Activated CD4-positive, alpha-beta T cell treated with anti-CD3 and anti-CD28 coated beads for 48 hours (primary cell): ENCODE measurements around the gene LRRC9.
"Not testable (repeated sequence)": the region's sequence is repeated elsewhere in the genome, so short reads cannot be mapped to it uniquely, and the experiment has no call there.

Experiments
- DNase-seq: peaks from one replicate; pipeline ENCODE4 v3.0.0-alpha.2; 2020

LRRC9 gene

DNA sequence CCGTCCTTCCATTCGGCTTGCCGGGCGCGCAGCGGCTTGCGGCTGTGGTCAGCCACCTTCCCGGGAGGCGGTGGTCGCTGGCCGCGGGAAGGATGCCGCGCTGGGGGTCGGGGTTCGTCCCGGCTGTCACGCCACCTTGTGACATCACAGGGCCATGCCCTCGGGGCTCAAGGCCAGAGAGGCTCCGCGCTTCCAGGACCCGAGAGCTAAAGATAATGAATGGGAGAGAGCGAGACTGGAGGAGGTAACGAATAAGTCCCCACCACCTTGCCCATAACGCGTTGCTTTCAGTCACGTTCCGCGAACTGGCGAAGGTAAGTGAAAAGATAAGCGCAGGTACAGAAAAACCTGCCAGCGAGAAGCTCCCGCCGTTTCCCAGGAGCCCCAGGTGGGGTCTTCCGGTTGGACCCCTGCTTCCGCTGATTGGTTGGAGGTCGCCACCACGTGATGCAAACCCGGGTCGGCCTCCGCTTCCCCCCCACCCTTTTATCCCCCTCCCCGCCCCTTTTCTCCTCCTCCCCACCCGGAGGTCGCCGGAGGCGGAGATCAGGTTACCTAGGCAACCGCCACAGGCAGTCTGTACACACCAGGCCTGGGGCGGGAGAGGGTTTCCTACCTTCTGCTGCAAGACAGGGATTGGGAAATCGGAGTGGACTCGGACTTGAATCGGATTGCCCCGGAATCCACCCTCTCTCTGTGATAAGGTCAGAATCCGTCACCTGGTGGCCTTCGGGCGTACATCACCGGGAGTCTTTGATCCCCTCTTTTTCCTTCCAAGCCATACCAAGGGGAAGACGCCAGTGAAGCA is at the start of gene LRRC9:
TSS of gene LRRC9 (plus strand) at position 575 of the 808 bp plus-strand sequence.
- peak; percentile 8 for DNase-seq

GRCh38 chr14:59870277-59871165 is 49.4 kb upstream of the LRRC9 start, which contains the start of gene RTN1:
TSS of gene RTN1 (minus strand) at chr14:59870776. CDS start at chr14:59870630, 146 bp downstream.
- peak; percentile 32 for DNase-seq

DNA sequence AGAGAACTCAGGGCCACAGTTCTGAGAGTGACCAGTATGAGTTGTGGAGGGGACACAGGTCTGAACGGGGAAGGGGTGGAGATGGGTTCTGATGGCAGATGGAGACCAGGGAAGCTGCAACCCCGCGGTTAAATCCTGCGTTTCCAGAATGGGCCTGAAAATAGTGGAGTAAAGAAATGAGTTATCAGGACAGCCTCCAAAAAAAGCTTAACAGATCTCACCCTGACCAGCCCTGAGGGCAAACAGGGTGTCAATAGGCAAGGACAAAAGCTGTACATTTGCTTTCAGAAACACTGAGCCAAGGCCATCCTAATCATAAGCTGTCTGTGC is 48.8 kb upstream of the LRRC9 start:
- no peak for DNase-seq

DNA sequence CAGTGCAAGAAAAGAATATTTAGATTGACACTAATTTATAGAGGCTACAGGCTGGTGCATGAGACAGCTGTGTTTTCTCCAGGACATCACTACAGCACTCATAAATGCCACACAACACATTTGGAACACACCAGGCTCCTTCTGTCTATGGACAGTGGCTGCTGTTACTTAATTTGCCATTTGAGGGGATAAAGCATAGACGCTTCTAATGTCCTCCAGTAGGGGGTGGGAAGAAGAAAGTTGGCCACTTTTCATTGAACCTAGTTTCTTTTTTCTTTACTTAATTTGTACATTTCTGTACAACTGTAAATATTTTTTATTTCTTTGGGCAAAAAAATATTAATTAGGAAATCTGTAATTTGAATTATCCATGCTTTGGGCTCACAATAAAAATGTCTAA is 37.0 kb upstream of the LRRC9 start:
- no peak for DNase-seq

- no peak for DNase-seq
Measured at GRCh38 chr14:59890676-59891075, 29.3 kb upstream of the LRRC9 start.

DNA sequence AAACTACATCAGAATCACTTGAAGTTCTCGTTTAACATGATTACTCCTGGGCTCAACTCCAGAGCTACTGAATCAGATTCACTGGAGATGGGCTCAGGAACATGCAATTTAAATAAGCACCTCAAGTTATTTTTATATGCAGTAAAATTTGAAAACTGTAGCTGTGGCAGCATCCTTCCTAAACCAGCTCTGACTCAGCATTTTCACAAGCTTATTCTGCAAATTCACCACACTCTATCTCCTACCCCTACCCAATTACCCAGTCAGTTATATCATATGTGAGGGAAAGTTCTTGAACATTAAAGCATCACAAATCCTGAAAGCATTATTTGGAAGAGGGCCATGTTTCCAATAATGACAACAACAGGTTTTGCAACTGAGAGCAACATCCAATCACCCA is 24.2 kb upstream of the LRRC9 start:
- DNase-seq = no peak

DNA sequence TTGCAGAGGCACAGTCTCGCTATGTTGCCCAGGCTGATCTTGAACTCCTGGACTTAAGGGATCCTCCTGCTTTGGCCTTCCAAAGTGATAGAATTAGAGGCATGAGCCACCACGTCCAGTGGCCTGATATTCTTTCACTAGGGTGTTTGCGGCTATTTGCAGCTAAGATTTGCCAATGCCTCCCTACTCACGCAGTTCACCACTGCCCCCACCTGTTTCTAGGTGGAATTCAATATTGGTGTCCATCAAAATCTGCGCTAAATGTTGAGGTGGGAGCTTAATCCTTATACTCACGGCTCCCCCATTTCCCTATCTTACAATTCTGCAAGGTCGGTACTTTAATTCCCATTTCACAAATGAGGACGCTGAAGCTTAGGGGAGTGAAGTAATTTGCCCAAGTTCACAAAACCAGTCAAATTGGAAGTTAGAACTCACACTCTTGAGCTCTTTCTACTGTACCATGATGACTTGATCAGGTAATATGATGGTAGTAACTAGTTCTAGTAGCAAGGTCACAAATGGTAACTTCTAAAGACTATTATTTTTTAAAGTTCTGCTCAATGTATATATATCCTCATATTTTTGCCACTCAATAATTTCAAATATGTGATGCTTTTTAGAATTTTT is 22.1 kb upstream of the LRRC9 start:
- DNase-seq = no peak

DNA sequence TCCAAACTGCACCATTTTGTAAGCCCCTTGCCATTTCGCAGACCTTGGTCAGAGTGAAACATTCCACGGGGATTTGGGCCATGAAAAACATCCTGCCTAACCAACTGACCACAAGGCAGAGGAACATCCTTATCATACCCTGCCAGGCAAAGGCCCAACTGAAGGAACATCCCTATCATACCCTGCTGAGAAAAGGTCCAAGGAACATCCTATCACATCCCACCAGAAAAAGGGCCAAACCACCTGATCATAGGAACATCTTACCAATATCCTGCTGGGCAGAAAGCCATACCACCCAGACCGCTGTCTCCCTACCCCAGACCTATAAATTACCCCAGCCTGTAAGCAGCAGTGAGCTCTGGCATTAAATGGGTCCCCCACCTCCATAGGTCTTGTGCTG is 19.4 kb upstream of the LRRC9 start:
- no peak for DNase-seq

DNA sequence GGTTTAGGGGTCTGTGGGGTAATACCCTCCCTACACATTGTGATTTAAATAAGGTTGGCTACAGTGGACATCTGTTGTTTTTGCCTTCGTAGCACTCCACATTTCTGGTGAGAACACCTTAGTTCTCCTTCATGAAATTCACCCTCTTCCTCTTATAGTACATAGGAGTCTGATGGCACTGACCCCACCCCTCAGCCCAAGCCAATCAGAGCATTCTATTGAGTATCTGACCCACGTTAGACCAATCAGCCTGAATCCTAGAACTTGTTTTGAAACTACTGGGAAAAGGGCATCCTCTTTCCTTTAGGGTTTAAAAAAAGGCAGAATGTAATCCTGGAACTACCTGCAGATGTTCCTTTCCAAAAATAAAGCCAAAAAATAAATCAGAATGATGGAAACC is 15.8 kb upstream of the LRRC9 start:
- no peak for DNase-seq

GRCh38 chr14:59905188-59905587 is 14.8 kb upstream of the LRRC9 start:
- no peak for DNase-seq

DNA sequence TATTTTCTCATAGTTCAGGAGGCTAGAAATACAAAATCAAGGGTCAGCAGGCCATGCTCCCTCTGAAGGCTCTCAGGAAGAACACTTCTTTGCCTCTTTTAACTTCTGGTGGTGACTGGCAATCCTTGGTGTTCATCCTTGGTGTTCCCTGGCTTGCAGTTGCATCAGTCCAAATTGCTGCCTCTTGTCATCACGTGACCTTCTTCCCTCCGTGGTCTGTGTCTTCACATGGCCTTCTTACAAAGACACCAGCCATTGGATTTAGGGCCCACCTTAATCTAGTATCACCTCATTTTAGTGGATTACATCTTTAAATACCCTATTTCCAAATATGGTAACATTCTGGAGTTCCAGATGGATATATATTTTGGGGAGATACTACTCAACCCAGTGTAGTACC is 7.5 kb upstream of the LRRC9 start:
- no peak for DNase-seq

- DNase-seq = no peak
Measured at GRCh38 chr14:59913187-59913586, 6.8 kb upstream of the LRRC9 start.

DNA sequence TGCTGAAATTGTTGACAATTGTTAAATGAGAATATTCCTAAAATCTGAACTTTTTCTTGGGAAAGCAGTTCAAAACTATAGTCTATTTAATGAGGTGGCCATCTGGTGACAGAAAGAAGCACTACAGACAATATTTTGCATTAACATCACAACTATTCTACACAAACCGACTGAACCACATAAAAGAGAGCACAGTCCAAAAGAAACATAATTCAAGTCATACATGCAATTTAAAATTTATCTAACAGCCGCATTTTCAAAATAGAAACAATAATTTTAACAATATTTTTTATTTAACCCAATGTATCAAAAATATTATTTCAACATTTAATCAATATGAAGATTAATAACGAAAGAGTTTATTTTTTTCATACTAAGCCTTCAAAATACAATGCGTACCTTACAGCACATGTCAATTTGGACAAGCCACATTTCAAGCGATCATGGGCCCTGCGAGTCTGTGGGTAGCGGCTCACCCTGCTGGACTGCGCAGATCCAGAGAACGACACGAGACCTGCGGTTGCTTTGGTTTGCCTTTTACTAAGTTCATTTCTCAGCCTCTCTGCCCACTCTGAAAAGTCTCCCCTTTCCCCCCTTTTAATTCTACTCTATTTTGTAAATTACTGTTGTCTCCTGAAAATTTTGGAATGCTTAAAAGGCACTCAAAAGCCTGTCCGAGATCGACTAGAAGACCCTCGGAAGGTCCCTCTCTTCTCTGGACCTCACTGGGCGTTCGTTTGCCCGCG is 947 bp upstream of the LRRC9 start:
- peak; percentile 25 for DNase-seq

DNA sequence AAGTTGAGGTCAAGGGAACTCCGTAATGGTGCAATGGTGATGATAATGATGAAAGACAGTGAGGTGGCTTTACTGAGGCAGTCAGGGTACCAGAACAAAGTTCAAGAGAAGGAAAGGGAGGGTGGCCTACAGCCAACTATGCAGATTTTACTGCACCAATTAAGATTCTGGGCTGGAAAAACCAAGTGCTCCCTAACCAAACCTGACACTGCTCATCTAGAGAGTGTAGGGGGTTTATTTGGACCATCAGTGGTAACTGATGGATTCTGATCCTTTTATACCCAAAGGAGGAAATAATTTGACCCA is 387 bp downstream of the LRRC9 start:
- no peak for DNase-seq

GRCh38 chr14:59925797-59926196 is 5.9 kb downstream of the LRRC9 start:
- DNase-seq = no peak

DNA sequence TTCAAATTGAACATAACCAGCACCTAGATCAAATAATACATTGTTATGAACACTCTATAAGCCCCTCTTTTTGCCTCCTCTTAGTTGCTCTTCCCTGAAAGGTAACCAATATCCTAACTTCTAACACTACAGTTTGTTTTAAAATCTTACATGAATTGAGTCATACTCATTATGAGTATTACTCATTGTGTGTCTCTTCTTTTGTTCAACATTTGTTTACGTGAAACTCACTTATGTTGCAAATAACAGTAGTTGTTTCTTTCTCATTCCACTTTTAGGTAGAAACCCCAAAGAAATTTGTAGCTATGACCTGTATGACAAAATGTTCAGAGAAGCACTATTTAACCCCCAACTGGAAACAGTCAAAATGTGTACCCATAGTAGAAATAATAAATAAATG is 6.6 kb downstream of the LRRC9 start:
- no peak for DNase-seq

- DNase-seq = no peak
Measured at GRCh38 chr14:59931237-59931636, 11.3 kb downstream of the LRRC9 start.

GRCh38 chr14:59936145-59936544 is 16.2 kb downstream of the LRRC9 start:
- DNase-seq = no peak

DNA sequence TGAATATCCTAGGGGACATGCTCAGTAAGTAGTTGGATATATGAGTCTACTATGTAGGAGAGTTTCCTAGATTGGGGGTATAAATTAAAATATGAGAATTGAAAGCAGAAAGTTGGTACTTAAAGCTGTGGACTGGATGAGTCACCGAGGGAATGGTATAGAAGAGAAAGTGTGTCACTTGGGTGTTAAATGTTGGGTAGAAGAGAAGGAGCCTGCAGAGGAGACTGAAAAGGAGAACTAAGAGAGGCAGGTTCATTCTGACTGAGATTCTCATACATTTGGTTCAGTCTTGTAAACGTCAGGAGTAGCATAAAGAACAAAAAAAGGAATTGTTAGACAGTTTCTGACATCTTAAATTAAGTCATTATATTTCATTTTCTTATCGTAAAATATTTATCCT is 19.9 kb downstream of the LRRC9 start:
- no peak for DNase-seq

- not testable (repeated sequence) for DNase-seq
Measured at GRCh38 chr14:59942296-59942862, 22.4 kb downstream of the LRRC9 start.

DNA sequence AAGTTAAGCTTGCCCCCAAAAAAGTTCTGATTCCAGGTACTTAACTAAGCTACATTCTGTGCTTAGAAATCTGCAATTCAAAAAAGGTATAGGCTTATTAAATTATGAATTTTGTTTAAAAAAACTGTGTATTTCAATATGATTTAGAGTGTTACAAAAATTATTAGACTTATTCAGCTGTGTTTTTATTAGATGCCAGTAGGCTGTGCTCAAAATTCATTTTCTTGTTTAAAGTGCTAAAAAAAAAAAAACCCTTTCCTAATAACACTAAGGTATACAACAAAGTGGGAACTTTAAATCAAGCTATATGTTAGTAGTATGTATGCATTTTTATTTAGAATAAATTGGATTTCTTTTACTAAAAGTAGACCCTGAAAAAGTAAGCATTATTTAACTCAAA is 25.0 kb downstream of the LRRC9 start:
- no peak for DNase-seq

GRCh38 chr14:59952141-59952540 is 32.2 kb downstream of the LRRC9 start:
- DNase-seq = not testable (repeated sequence)

GRCh38 chr14:59957890-59958289 is 37.9 kb downstream of the LRRC9 start:
- DNase-seq = not testable (repeated sequence)
